Dermis microvascular lymphatic vessel endothelial cell (primary cell): ENCODE measurements around the gene LRIG3. TPM values are rescaled to one million over a fixed set of nuclear protein-coding genes. Genes with fewer than 3 reads are reported as not detected.
"Not testable (repeated sequence)": the region's sequence is repeated elsewhere in the genome, so short reads cannot be mapped to it uniquely, and the experiment has no call there.

ENCODE experiments used
- DNase-seq, 2 donors: peaks; one replicate each; pipeline versions ENCODE4 v3.0.0 to v3.0.0-alpha.2; 2010; ENCODE audit warnings: low read depth in 2 of 2
- total RNA-seq: library from RNA; depleted of rRNA; stranded (reverse); fragments of >200 nt; gene quantifications from 2 replicates; pipeline ENCODE4 v1.2.1, GENCODE V29; 2014

LRIG3 gene, protein sequence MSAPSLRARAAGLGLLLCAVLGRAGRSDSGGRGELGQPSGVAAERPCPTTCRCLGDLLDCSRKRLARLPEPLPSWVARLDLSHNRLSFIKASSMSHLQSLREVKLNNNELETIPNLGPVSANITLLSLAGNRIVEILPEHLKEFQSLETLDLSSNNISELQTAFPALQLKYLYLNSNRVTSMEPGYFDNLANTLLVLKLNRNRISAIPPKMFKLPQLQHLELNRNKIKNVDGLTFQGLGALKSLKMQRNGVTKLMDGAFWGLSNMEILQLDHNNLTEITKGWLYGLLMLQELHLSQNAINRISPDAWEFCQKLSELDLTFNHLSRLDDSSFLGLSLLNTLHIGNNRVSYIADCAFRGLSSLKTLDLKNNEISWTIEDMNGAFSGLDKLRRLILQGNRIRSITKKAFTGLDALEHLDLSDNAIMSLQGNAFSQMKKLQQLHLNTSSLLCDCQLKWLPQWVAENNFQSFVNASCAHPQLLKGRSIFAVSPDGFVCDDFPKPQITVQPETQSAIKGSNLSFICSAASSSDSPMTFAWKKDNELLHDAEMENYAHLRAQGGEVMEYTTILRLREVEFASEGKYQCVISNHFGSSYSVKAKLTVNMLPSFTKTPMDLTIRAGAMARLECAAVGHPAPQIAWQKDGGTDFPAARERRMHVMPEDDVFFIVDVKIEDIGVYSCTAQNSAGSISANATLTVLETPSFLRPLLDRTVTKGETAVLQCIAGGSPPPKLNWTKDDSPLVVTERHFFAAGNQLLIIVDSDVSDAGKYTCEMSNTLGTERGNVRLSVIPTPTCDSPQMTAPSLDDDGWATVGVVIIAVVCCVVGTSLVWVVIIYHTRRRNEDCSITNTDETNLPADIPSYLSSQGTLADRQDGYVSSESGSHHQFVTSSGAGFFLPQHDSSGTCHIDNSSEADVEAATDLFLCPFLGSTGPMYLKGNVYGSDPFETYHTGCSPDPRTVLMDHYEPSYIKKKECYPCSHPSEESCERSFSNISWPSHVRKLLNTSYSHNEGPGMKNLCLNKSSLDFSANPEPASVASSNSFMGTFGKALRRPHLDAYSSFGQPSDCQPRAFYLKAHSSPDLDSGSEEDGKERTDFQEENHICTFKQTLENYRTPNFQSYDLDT
- 24.5 and 33.0 TPM in 2 replicates for total RNA-seq

DNA sequence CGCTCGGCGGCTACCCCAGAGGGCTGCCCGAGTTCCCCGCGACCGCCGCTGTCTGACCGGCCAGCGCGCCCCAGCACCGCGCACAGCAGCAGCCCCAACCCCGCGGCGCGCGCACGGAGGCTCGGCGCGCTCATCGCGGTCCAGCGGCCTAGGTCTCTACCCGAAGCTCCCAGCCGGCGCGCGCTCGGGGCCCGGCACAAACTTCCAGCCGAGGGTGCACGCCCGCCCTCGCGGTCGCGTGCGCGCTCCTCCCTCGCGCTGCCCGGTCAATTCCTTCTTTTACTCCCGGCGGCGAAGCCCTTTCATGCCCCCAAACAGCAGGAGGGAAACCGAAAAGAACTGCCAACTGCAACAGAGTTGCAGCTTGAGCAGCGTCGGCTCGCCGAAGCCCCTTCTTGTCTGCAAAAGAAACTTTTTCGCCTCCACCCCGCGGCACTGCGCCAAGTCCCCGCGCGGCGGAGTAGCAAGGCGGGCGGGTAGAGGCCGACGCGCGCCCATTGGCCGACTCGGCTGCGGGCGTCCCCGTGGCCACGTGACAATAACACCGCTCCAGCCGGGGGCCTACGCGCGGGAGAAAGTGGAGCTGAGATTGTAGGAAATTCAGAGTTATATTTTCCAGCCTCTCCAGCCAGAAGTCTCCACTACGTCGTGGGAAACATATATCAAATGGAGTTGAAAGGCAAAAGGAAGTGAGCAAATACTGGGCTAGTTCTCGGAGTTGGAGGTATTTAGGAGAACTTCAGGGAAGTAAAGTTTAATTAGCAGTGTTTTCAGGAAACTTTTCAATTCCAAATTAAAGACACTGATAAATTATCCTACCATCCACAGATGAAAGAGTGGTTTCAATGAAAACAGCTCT, at the start of gene LRIG3:
Gene LRIG3, minus strand, starts transcription at position 403 of the 859 bp plus-strand sequence. Its CDS starts 269 bp downstream, at position 134.
- peak; percentile 94 to 97 for DNase-seq

- no peak for DNase-seq
These were observed 48.9 kb upstream of the LRIG3 start for GRCh38 chr12:58969237-58969636.

DNA sequence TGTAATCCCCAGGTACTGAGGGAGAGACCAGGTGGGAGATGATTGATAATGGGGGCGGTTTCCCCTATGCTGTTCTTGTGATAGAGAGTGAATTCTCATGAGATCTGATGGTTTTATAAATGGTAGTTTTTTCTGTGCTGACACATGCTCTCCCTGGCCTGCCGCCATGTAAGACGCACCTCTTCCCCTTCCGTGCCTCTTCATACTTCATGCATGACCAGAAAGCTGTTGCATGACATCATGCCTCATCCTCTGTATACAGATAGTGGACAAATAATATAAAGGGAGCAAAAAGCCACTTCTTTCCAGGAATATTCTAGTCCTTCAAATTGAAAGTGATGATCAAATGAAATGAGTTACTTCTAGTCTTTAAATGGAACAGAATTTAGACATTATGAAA, 47.3 kb upstream of the LRIG3 start:
- no peak for DNase-seq

DNA sequence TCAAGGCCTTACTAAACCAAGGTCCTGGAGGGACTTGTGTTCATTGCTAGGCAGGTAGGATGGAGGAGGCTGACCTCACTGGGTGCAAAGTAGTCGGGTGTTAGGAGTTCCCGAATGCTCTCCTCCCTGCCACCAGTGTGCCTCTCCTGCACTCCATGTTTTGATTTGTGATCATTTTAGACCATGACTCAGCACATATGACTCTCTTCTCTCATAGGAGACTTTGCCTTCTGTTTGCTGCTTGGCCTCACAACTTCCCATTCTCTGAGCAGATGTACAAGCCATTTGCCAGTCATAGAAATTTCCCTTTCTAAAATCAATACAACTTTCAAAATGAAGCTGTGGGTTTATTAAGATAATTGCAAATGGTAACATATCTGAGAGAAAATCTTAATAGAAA, 46.6 kb upstream of the LRIG3 start:
- no peak for DNase-seq

DNA sequence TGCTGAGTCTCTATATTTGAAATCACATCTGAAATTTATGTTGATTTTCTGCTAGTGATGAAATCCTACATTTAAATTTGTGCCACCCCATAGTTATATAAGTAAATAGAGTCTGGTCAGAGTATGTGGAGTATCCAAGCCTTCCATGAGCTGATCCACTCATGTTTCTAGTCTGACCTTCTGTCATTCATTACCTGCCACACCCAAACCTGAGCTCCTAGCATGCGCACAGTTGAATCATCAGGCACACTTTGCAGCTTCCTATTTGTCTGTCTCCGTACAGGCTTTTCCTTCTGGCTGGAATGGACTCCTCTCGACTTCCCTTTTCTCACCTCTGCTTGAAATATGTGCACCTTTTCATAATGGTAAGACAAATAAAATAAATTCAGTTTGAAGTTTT, 45.3 kb upstream of the LRIG3 start:
- DNase-seq = no peak

DNA sequence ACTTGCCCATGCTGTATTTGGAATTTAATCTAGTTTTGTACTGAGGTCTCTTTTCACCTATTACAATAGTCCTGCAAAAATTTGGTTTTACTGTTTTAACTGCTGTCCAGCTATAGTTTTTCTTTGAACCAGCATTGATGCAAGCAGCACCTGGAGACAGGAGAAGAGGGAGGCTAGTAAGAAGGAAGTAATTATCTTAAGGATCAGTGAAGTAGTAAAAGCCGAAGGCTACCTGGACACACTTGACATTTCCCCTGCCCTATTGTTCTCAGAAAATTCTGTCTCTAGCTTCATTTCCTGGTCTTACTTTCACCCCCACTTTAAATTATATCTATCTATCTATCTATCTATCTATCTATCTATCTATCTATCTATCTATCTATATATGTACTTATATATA, 43.5 kb upstream of the LRIG3 start:
- no peak for DNase-seq

DNA sequence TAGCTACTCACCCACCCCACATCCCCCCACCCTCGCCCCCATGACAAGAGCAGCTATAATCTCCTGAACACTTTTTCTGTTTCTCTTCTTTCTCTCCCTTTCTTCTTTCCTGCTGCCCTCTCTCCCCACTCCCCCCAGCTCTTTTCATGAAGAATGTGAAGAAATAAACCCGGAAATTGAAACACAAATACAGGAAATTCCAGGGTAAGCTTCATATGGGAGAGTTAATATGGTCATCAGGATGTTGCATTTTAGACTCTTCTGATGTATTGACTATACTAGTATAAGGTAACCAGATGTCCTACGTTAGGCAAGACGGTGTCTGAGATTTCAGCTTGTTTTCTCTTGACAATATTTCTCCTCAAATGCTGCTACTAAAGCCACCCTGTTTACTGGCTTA, 41.6 kb upstream of the LRIG3 start:
- peak; percentile 10 to 55 for DNase-seq

- DNase-seq = no peak
These were observed 40.9 kb upstream of the LRIG3 start for GRCh38 chr12:58961166-58961565.

DNA sequence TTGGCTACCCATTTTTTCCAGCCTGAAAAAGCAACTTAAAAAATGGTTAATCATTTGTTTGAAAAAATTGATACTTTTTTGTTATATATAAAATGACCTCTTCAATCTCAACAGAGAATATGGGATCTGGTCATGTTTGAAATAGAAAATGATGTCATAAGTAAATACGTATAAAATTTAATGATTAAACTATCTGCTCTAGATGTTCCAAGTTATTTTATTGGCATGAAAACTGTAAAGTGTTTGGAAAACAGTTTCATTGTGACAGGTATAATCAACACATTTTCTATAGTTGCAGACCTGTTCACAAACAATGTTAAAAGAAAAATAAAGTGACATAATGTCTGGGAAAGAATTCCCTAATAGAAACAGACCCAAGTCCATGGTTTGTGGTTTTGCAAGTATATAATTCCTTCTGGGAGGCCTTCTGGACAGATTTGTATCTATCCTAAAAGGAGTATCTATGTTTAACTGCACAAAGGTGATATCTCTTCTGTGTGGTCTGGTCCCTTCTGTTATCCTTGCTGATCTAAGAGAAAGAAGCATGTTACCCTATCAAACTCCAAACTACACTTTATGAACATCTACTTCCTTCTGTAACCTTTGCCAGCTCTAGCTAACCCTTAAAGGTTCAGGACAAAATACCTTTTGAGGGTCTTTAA, 39.5 kb upstream of the LRIG3 start:
- DNase-seq = no peak

GRCh38 chr12:58957298-58957697, 37.0 kb upstream of the LRIG3 start:
- DNase-seq = no peak

DNA sequence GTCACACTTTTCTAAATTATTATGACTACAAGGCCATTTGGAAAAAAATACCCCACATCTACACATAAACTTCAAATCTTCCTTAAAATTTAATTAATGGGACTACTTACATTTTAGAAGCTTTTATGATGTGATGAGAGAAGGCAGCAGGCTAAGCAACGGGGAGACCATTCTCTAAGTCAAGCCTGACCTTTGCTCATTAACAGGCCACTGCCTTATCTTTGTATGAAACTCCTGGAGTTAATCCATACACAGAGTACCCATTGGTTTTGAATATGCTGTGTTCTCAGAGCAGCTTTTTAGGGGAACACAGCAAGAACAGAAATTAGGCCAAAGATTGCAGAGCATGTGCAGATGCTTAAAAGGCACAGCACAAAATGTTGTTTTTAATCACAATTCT, 35.5 kb upstream of the LRIG3 start:
- DNase-seq = no peak

- DNase-seq = no peak
These were observed 33.7 kb upstream of the LRIG3 start for GRCh38 chr12:58954002-58954401.

GRCh38 chr12:58950739-58951100, 30.4 kb upstream of the LRIG3 start:
- DNase-seq = peak; percentile 7 to 45

- DNase-seq = not testable (repeated sequence)
These were observed 29.8 kb upstream of the LRIG3 start for GRCh38 chr12:58949954-58950738.

DNA sequence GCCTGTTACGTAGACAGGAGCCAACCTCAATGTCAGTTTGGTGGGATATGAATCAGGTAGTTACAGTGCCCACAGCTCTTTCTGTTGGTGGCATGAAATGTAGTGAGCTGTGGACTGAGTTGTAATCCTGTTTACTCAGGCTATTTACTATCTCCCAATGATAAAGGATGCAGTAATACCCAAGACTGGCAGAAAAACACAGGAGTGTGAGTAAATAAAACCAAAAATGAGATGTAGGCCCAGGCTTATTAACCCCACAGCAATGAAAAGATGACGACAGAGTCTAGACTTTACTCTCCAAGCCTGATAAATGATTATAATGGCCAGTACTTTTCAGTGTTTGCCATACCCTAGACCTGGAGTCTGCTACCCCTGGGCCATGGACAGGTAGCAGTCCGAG, 22.8 kb upstream of the LRIG3 start:
- no peak for DNase-seq

DNA sequence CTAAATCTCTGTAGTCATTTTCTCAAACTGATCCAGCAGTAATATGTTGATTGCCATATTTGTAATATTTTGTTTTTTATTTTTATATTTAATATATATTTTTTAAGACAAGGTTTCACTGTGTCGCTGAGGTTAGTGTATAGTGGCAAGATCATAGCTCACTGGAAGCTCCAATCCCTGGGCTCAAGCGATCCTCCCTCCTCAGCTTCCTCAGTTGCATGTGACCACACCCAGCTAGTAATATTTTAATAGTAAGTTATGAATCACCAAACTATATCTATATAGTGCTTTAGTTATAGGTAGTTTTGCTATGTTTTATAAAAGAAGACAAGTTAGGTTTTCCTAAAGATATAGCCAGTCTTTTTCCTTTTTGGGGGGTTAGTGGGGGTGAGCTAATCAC, 22.0 kb upstream of the LRIG3 start:
- DNase-seq = no peak

DNA sequence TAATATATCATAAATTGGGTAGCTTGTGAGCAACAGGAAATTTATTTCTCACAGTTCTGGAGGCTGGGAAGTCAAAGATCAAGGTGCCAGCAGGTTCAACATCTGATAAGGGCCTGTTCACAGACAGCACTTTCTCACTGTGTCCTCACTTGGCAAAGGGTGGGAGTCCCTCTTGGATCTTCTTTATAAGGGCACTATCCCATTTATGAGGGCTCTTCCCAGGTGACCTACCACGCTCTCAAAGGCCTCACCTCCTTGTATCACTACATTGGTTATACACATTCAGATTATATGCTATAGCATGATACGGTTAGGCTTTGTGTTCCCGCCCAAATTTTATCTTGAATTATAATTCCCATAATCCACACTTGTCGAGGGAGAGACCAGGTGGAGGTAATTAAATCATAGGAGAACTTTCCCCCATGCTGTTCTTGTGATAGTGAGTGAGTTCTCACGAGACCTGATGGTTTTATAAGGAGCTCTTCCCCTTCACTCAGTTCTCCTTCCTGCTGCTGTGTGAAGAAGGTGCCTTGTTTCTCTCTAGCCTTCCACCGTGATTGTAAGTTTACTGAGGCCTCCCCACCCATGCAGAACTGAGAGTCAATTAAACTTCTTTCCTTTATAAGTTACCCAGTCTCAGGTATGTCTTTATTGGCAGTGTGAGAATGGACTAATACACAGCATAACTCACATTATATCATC, 19.2 kb upstream of the LRIG3 start:
- peak in 1 of 2 donors; percentile 23 for DNase-seq

DNA sequence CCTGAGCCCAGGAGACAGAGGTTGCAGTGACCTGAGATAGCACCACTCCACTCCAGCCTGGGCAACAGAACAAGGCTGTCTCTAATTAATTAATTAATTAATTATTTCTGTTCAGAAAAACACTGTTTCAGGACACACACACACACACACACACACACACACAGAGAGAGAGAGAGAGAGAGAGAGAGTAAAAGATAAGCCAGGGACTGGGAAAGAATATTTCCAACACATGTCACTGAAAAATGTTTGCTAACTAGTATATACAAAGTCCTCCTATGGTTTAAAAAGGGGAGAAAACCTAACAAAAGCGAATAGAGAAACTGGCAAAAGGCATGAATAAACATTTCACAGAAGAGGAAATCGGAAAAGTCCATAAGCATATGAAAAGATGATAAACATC, 18.1 kb upstream of the LRIG3 start:
- DNase-seq = no peak

DNA sequence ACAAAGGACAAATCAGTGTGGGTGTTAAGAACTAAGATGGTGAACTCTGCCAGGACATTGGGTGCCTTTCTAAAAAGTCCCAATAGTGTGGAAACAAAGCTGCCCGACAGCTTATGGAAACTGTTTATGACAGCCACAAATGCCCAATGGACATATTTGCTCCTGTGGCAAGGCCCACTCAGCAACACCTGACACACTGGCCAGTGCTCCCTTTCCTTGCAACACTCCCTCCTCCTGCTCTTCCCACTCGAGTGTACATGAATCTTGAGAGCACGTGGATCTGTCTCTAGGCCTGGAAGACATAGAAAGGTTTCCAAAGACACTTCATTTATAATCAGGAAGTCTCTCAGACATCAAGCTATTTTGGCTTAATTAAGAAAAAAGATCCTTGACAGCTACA, 14.2 kb upstream of the LRIG3 start:
- no peak for DNase-seq
